ENCODE data around the gene SCLT1.
"Not testable (repeated sequence)": the region's sequence is repeated elsewhere in the genome, so short reads cannot be mapped to it uniquely, and the experiment has no call there.

Gene SCLT1

GRCh38 chr4:129093191-129093920 lies at the start of gene SCLT1:
TSS of gene SCLT1 (minus strand) at chr4:129093539. CDS start at chr4:129093103, 436 bp downstream.
- DNase-seq, result peak; percentile 96

- peak; percentile 1 for DNase-seq
Measured at GRCh38 chr4:129140521-129140920, 47.2 kb upstream of the SCLT1 start.

- peak; percentile 10 for DNase-seq
Measured at GRCh38 chr4:129138810-129139496, 45.6 kb upstream of the SCLT1 start.

DNA sequence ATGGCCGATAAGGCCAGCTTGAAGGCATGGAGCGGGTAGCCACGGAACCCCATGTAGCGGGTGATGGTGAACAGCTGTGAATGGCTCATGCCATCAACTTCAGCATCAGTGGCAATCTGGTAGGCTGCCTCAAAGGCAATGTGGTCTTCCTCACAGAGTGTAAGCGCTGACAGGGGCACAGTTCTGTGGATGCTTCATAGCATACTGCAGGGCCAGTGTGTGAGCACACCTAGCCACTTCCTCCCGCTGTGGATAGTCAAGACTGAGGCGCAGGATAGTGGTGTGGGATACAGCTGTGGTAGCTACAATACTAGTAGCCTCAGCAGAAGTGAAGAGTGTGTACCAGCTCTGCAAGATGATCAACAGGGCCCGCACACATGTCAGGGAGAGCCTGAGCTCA lies 43.1 kb upstream of the SCLT1 start:
- no peak for DNase-seq

GRCh38 chr4:129131343-129131742 lies 38.0 kb upstream of the SCLT1 start:
- no peak for DNase-seq

DNA sequence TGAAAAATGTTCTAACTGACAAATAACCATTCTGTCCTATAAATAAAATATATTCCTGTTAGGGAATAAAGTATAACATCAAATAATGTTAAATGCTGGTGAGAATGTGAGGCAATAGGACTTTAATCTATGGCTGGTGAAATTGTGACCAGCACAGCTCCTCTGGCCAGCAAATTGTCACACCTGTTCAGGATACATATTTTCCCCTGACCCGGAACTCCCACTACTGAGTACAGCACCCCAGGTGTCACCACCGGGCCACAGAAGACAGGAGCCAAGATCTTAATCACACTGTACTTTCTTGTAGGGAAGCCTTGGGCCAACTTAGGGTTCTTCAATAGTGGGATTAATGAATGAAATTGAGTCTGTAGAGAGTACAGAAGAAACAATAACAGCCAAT lies 35.8 kb upstream of the SCLT1 start:
- DNase-seq, result no peak

GRCh38 chr4:129126614-129127013 lies 33.3 kb upstream of the SCLT1 start:
- not testable (repeated sequence) for DNase-seq

DNA sequence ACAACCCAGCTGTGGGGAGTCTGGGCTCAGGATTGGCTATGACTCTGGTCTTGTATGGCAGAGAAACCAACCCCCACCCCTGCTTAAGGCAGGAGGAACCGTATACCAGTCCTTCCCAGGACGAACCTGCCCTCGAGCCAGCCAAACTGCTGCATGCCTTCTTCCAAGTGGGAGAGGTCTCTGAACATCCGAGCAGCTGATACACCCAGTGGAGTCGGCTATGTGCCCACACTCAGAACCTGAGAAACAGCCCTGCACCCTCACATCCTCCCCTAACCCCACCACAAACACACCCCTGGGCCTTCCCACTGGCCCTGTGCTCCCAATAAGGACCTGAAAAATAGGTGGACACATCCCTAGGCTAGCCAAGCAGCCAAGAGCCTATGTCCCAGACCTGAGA lies 24.4 kb upstream of the SCLT1 start:
- DNase-seq, result no peak

GRCh38 chr4:129113919-129114318 lies 20.6 kb upstream of the SCLT1 start:
- no peak for DNase-seq

DNA sequence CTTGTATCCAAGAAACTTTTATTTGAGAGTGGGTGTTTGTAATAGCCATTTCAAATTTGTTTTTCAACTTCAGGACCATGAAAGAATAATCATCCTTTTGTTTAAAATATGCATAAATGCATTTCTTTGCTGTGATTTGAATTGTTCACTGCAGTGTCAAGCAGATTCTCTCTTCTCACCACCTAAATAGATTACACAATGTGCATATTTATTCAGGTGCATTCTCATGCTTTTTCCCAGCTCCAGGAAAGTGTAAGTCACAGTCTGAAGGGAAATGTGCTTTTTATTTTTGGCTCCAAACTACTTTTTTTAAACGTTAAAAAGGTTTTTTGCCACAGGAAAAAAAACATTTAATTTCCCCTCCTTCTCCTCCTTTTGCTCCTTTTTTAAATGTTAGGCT lies 20.1 kb upstream of the SCLT1 start:
- DNase-seq, result no peak

- DNase-seq, result no peak
Measured at GRCh38 chr4:129111919-129112318, 18.6 kb upstream of the SCLT1 start.

DNA sequence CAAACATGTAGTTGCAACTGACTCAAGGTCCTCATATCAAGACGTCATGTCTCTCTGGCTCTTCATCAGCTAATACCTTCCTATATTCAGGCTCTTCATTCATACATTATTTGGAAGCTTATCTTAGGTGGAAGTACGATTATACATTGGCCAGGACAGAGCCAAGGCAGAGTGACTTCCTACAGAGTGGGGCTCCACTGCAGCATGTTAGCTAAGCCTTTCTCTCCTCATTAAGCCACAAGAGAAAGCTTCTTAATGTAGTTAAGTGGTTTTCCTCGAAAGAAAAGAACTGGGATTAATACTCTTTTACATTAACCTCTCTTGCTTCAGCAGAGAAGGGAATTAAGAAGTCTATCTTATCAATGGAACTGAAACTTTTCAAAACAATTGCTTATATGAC lies 17.6 kb upstream of the SCLT1 start:
- no peak for DNase-seq

- no peak for DNase-seq
Measured at GRCh38 chr4:129109965-129110824, 16.9 kb upstream of the SCLT1 start.

DNA sequence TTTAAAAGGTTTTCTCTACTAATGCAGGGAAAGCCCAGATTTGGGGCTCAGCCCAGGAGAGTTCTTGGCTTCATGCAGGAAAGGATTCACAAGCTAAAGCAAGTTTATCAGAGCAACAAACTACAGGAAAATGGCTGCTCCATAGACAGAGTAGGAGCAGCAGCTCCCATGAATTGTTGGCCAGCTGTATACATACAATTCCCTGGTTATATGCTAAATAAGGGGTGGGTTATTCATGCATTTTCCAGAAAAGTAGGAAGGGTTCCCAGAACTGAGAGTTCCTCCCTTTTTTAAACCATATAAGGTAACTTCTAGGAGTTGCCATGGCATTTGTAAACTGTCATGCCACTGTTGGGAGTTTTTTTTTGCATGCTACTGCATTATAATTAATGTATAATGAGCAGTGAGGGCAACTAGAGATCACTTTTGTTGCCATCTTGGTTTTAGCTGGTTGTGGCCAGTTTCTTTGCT lies 5.2 kb upstream of the SCLT1 start:
- DNase-seq, result no peak

DNA sequence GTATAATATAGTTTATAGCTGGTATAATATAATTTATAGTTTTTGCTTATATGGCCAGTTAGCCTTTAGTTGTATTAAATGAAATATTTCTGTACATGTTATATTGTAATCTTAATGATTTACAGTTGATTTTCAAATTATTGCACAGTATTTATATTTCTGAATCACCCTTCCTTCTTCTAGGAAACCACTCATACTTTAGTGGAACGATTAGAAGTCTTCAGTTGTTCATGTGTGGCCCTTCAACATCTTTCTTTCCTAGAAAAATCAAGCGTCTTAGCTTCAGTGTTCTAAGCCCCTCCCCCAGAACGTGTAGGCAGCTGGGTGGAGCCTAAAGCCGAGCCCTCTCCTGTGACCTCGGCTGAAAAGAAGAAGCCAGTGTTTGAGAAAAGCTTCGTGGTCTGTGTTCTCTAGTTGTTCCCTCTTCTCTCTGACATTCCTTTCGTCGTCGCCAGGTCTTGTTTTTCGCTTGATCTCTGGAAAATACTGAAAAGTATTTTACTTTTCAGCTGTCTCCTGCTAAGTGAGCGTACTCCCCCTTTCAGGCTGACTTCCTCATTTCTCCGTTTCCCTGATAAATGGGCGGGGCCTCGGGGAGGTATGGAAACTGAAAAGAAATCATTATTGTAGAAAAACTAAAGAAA lies 2.6 kb upstream of the SCLT1 start, which contains the start of gene C4orf33:
Gene C4orf33 (plus strand): TSS at position 342 of the 644 bp plus-strand sequence. CDS start 6,459 bp downstream, outside the sequence.
- no peak for DNase-seq

GRCh38 chr4:129094347-129094746 lies 1.0 kb upstream of the SCLT1 start:
- DNase-seq, result no peak

DNA sequence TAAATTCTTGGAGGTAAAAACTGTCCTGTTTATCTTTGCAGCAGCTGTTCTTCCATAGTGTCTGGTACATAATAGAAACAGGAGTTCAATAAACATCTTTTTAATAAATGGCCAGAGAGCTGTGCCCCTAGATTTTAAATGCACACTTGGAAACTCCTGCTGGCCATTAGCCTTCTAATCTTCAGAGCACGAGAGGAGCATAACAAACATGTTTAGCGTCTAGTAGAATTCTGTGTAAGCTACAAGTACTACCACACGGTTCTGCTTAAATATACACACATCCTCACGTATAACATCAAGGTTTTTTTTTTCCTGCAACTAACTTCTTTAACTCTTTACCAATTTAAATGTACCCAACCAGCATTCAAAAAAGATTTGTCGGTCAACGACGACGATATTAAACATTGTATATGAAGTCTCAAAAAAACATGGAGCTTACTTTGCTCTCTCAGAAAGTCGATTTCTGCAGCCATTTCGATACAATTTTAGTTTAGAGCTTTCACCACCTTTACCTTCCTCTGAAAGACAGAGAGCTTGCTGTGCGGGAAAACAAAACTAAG lies 628 bp downstream of the SCLT1 start:
- peak; percentile 67 for DNase-seq

- no peak for DNase-seq
Measured at GRCh38 chr4:129087516-129087915, 5.8 kb downstream of the SCLT1 start.

- no peak for DNase-seq
Measured at GRCh38 chr4:129085472-129085871, 7.9 kb downstream of the SCLT1 start.

DNA sequence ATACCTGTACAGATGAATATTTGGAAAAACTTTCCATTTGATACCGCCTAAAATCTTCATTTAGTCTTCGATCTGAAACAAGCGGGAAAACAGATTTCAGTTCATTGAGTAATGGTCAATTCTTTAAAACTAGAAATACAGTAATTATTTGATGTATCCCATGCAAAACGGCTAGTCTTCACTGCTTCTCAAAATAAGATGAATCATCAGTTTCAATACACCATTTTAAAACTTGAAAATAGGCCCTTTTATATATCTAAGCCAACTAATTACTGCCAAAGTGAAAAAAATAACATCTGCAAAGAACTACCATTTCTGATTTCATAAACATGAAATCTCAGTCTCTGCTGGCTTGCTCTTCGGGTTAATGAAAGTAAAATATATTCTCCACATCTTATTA lies 11.0 kb downstream of the SCLT1 start:
- no peak for DNase-seq

- DNase-seq, result no peak
Measured at GRCh38 chr4:129080129-129080528, 13.2 kb downstream of the SCLT1 start.

GRCh38 chr4:129077326-129077725 lies 16.0 kb downstream of the SCLT1 start:
- DNase-seq, result no peak
